Coronary artery (tissue), 2 donors: ENCODE measurements around the gene ANKFY1.

Experiments used
- DNase-seq: peaks from one replicate; pipeline ENCODE4 v3.0.0-alpha.2; 2017; ENCODE audit warnings: low spot score
- H3K27ac ChIP-seq, 2 donors: fragments of 200-600 bp; sonication (generic); one replicate each; pipeline ENCODE4 v1.5.1; 2016 to 2019
- H3K4me3 ChIP-seq: fragments of 200-600 bp; sonication (generic); 2 replicates; pipeline ENCODE4 v1.5.1; 2016; ENCODE audit warnings: mild to moderate bottlenecking, moderate library complexity
- TF ChIP-seq, protein P1 (sequence below): fragments of 200-600 bp; sonication (generic); IDR thresholded peaks from one replicate; pipeline ENCODE4 v1.5.1; 2019; ENCODE audit warnings: antibody characterized with exemption

The ANKFY1 gene

DNA sequence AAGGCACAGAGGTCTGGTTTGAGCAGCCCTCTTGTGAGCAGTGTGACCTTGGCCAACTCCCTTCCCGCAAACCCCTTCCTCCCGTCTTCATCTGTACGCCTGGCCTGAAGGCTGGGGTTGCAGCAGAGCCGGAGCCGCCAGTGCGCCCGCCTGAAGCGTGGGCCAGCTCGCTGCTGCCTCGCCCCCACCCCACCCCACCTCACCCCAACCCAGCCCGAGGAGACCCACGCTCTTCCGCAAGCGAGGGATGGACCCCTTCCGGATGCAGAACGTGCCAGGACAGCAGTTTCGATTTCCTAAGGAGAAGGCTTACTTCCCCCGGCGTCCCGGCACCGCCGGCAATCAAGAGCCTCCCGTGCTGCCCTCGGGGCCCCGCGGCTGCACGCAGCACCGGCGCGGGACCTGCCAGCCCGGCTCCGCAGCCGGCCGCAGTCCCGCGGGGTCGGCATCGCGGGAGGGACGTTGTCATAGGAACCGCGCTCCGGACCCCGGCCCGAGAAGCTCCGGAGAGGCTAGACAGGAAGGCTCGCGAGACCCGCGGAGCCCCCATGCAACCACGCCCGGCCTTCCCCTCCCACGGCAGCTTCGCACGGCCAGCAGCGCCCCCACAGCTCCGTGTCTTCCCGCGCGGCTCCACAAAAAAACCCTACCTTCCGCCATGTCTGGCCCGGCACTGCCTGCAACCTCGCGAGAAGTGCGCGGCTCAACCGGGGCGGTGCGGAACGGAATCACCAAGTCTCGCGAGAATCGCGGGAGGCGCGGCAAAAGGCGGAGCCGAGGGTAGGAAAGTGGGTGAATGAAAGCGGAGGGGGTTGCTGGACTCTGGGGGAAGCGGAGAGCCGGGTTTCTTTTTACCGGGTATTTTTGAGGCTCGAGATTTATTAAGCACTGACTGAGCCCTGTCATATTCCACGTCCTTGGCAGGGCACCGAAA, at the start of gene ANKFY1:
TSS of gene ANKFY1 (minus strand) at position 698 of the 934 bp plus-strand sequence. CDS start at position 660, 38 bp downstream.
- DNase-seq = peak; percentile 96
- Histone ChIP-seq H3K27ac (peak within 1 kb of the TSS; percentile 65 to 88), H3K4me3 (peak within 1 kb of the TSS; percentile 97)
- TF ChIP-seq, protein P1, sequence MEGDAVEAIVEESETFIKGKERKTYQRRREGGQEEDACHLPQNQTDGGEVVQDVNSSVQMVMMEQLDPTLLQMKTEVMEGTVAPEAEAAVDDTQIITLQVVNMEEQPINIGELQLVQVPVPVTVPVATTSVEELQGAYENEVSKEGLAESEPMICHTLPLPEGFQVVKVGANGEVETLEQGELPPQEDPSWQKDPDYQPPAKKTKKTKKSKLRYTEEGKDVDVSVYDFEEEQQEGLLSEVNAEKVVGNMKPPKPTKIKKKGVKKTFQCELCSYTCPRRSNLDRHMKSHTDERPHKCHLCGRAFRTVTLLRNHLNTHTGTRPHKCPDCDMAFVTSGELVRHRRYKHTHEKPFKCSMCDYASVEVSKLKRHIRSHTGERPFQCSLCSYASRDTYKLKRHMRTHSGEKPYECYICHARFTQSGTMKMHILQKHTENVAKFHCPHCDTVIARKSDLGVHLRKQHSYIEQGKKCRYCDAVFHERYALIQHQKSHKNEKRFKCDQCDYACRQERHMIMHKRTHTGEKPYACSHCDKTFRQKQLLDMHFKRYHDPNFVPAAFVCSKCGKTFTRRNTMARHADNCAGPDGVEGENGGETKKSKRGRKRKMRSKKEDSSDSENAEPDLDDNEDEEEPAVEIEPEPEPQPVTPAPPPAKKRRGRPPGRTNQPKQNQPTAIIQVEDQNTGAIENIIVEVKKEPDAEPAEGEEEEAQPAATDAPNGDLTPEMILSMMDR = no peak

- Histone ChIP-seq H3K4me3 (no peak overlapping the region), H3K27ac (no peak overlapping the region)
- TF ChIP-seq, protein P1 = no peak
- no peak for DNase-seq
These were observed 46.7 kb upstream of the ANKFY1 start for GRCh38 chr17:4310354-4311060.

DNA sequence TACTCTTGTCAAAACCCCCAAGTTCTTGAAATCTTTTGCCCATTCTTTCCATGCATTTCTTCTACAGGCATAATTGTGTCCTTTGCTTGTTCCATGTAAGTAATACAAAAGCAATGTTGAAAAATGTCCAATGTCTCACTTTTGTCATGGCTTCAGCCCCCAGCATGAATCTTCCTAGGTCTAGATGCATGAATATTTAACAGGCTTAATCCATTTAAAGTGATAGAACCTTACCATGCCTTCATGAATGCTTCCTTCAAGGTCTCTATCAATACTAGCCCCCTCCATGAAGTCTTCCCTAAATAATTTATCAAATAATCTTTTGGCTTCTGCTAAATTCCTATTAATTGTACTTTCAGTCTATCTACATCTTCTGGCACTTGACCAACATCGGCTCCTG, 46.1 kb upstream of the ANKFY1 start:
- no peak overlapping the region for H3K27ac ChIP-seq
- TF ChIP-seq, protein P1 = no peak
- H3K4me3 ChIP-seq = no peak overlapping the region
- DNase-seq = no peak

- H3K27ac ChIP-seq = no peak overlapping the region
- TF ChIP-seq, protein P1 = no peak
These were observed 43.6 kb upstream of the ANKFY1 start for GRCh38 chr17:4307179-4307930.

GRCh38 chr17:4305224-4305623, 41.4 kb upstream of the ANKFY1 start:
- DNase-seq = no peak
- Histone ChIP-seq H3K27ac (no peak overlapping the region), H3K4me3 (no peak overlapping the region)
- TF ChIP-seq, protein P1 = no peak

More at GRCh38 chr17:4307179-4307930, 43.6 kb upstream of the ANKFY1 start:
- no peak overlapping the region for H3K4me3 ChIP-seq
- DNase-seq = no peak

GRCh38 chr17:4304417-4305027, 40.7 kb upstream of the ANKFY1 start:
- no peak overlapping the region for H3K4me3 ChIP-seq
- no peak overlapping the region for H3K27ac ChIP-seq
- TF ChIP-seq, protein P1 = peak; percentile 74
- no peak for DNase-seq
